Trophoblast cell (in vitro differentiated cells and primary cell): ENCODE data around the gene CCNI2.

ENCODE experiments used
- DNase-seq, 2 donors: peaks; one replicate each; pipeline ENCODE4 v3.0.0-alpha.2; 2016
- H2AFZ ChIP-seq: 2 replicates; pipeline ENCODE4 v1.6.1; 2013; ENCODE audit warnings: low read length, moderate library complexity, mild to moderate bottlenecking; ENCODE audit not compliant: insufficient read depth, poor library complexity
- H2AK5ac ChIP-seq: 2 replicates; pipeline ENCODE4 v1.6.1; 2013; ENCODE audit warnings: mild to moderate bottlenecking, low read length
- H2BK120ac ChIP-seq: 2 replicates; pipeline ENCODE4 v1.6.1; 2013; ENCODE audit warnings: low read length, mild to moderate bottlenecking, moderate library complexity; ENCODE audit not compliant: insufficient read depth, poor library complexity
- H2BK12ac ChIP-seq: 2 replicates; pipeline ENCODE4 v1.6.1; 2013; ENCODE audit warnings: mild to moderate bottlenecking, low read length, moderate library complexity
- H2BK5ac ChIP-seq: 2 replicates; pipeline ENCODE4 v1.6.1; 2013; ENCODE audit warnings: low read length, low read depth, moderate library complexity, mild to moderate bottlenecking; ENCODE audit not compliant: poor library complexity
- H3K14ac ChIP-seq: 2 replicates; pipeline ENCODE4 v1.6.1; 2013; ENCODE audit warnings: mild to moderate bottlenecking, low read length
- H3K18ac ChIP-seq: 2 replicates; pipeline ENCODE4 v1.6.1; 2013; ENCODE audit warnings: mild to moderate bottlenecking, low read length
- H3K23ac ChIP-seq: 2 replicates; pipeline ENCODE4 v1.6.1; 2013; ENCODE audit warnings: low read length
- H3K27ac ChIP-seq: 2 replicates; pipeline ENCODE4 v1.5.1; 2013; ENCODE audit warnings: low read depth, mild to moderate bottlenecking, inconsistent platforms, low read length, moderate library complexity
- H3K27me3 ChIP-seq: 2 replicates; pipeline ENCODE4 v1.6.1; 2013; ENCODE audit warnings: inconsistent platforms, mild to moderate bottlenecking, low read length, moderate library complexity; ENCODE audit not compliant: insufficient read depth
- H3K36me3 ChIP-seq, 2 experiments: 1 replicate in 1 of 2; 2 replicates in 1 of 2; pipeline ENCODE4 v1.6.1; 2013; ENCODE audit warnings: low read length in 2 of 2, mild to moderate bottlenecking in 2 of 2, moderate library complexity in 1 of 2; ENCODE audit not compliant: insufficient read depth in 2 of 2, control insufficient read depth in 1 of 2
- H3K4ac ChIP-seq: 2 replicates; pipeline ENCODE4 v1.6.1; 2013; ENCODE audit warnings: low read depth, mild to moderate bottlenecking, low read length, moderate library complexity
- H3K4me1 ChIP-seq, 2 experiments: 1 replicate in 1 of 2; 2 replicates in 1 of 2; pipeline ENCODE4 v1.6.1; 2013; ENCODE audit warnings: low read length in 2 of 2, mild to moderate bottlenecking in 2 of 2, moderate library complexity in 1 of 2; ENCODE audit not compliant: insufficient read depth in 2 of 2, control insufficient read depth in 1 of 2
- H3K4me2 ChIP-seq: 2 replicates; pipeline ENCODE4 v1.6.1; 2013; ENCODE audit warnings: inconsistent platforms, mild to moderate bottlenecking, low read length, moderate library complexity
- H3K4me3 ChIP-seq: 2 replicates; pipeline ENCODE4 v1.5.1; 2013; ENCODE audit warnings: mild to moderate bottlenecking, low read depth, low read length, inconsistent platforms
- H3K79me1 ChIP-seq: one replicate; pipeline ENCODE4 v1.6.1; 2013; ENCODE audit warnings: low read length
- H3K79me2 ChIP-seq: 2 replicates; pipeline ENCODE4 v1.6.1; 2013; ENCODE audit warnings: low read length, mild to moderate bottlenecking; ENCODE audit not compliant: control insufficient read depth, insufficient read depth, poor library complexity
- H3K9ac ChIP-seq: 2 replicates; pipeline ENCODE4 v1.6.1; 2013; ENCODE audit warnings: mild to moderate bottlenecking, low read length
- H3K9me3 ChIP-seq: 2 replicates; pipeline ENCODE4 v1.6.1; 2013; ENCODE audit warnings: low read depth, mild to moderate bottlenecking, control low read depth, inconsistent platforms, low read length; ENCODE audit not compliant: insufficient read depth
- H4K12ac ChIP-seq: 2 replicates; pipeline ENCODE4 v1.6.1; 2013; ENCODE audit warnings: low read depth, mild to moderate bottlenecking, low read length, moderate library complexity
- H4K8ac ChIP-seq: 2 replicates; pipeline ENCODE4 v1.6.1; 2013; ENCODE audit warnings: low read depth, mild to moderate bottlenecking, low read length, moderate library complexity
- H4K91ac ChIP-seq: one replicate; pipeline ENCODE4 v1.6.1; 2013; ENCODE audit warnings: low read depth, mild to moderate bottlenecking, low read length, moderate library complexity
- WGBS: extraction: QIAGEN DNeasy Blood & Tissue Kit; methylation state at CpG from one replicate; pipeline ENCODE4 v1.1.7; 2013; ENCODE audit warnings: missing lambda C conversion rate; ENCODE audit not compliant: insufficient read length, insufficient coverage; ENCODE audit errors: extremely low coverage; 5-methylcytosine and 5-hydroxymethylcytosine counted together

Gene CCNI2

DNA sequence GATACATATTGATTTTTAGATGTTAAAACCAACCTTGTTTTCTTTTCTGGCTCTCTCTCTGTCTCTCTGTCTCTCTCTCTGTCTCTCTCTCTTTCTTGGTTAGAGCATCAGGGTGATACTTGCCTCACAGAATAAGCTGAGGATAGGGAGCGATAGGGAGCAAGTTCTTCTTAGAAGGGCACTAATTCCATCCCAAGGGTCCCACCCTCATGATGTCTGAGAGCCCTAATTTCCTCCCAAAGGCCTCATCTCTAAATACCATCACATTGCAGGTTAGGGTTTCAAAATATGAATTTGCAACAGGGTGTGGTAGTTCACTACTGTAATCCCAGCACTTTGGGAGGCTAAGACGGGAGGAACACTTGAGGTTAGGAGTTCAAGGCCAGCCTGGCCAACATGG is 5.1 kb upstream of the CCNI2 start:
- Histone ChIP-seq H4K8ac (no peak overlapping the region), H4K91ac (no peak overlapping the region), H2AFZ (no peak overlapping the region), H3K18ac (no peak overlapping the region), H3K14ac (no peak overlapping the region), H3K27me3 (no peaks in the 10 kb centered on the region), H2BK5ac (peak overlapping the region; percentile 61), H3K23ac (no peak overlapping the region), H2BK120ac (no peak overlapping the region), H3K9ac (no peak overlapping the region), H3K4me1 (peaks cover 2 to 4% of the 10 kb centered on the region in 2 experiments), H3K36me3 (no peaks in the 10 kb centered on the region), H3K79me2 (peaks cover 5% of the 10 kb centered on the region), H3K27ac (no peak overlapping the region), H3K4ac (no peak overlapping the region), H2AK5ac (no peak overlapping the region), H3K9me3 (peaks cover 2% of the 10 kb centered on the region), H3K79me1 (peaks cover 11% of the 10 kb centered on the region), H3K4me2 (no peak overlapping the region), H4K12ac (no peak overlapping the region), H2BK12ac (peak overlapping the region; percentile 85), H3K4me3 (no peak overlapping the region)
- no CpG with 5 or more reads among the region's 2 CpGs for WGBS
- DNase-seq: peak in 1 of 2 donors; percentile 8

DNA sequence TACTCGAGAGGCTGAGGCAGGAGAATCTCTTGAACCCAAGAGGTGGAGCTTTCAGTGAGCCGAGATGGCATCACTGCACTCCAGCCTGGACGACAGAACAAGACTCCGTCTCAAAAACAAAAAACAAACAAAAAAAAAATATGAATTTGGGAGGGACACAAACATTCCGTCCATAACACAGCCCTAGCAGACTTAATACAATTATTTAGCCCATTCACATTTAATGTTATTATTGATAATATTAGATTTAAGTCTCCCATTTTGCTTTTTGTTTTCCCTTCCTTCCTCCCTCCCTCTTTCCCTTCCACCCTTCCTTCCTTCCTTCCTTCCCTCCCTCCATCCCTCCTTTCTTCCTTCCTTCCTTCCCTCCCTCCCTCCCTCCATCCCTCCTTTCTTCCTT is 4.6 kb upstream of the CCNI2 start:
- Histone ChIP-seq H2BK12ac (no peak overlapping the region), H3K23ac (no peak overlapping the region), H2AK5ac (no peak overlapping the region), H3K27me3 (no peaks in the 10 kb centered on the region), H3K79me2 (peaks cover 5% of the 10 kb centered on the region), H3K36me3 (no peaks in the 10 kb centered on the region), H3K4me3 (no peak overlapping the region), H3K27ac (no peak overlapping the region), H3K14ac (no peak overlapping the region), H2BK120ac (no peak overlapping the region), H2BK5ac (no peak overlapping the region), H3K9ac (no peak overlapping the region), H3K4me1 (peaks cover 4 to 6% of the 10 kb centered on the region in 2 experiments), H4K12ac (no peak overlapping the region), H3K79me1 (peaks cover 14% of the 10 kb centered on the region), H3K18ac (no peak overlapping the region), H4K8ac (no peak overlapping the region), H4K91ac (no peak overlapping the region), H3K4ac (no peak overlapping the region), H3K9me3 (peaks cover 2% of the 10 kb centered on the region), H2AFZ (no peak overlapping the region), H3K4me2 (no peak overlapping the region)
- no peak for DNase-seq
- WGBS: no CpG with 5 or more reads among the region's 5 CpGs

DNA sequence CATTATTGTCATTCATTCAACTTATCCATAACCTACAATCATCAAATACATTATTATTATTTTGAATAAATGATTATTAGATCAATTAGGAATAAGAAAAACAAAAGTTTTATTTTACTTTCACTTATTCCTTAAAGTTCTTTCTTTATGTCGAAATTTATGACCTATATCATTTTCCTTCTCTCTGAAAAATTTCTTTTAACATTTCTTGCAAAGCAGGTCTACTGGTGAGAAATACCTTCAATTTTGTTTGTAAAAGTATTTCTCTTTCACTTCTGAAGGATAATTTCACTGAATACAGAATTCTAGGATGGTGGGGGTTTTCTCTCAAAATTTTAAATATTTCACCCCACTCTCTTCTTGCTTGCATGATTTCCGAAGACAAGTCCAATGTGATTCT is 2.6 kb upstream of the CCNI2 start:
- Histone ChIP-seq H2BK5ac (no peak overlapping the region), H3K79me1 (peaks cover 24% of the 10 kb centered on the region), H4K12ac (no peak overlapping the region), H3K23ac (no peak overlapping the region), H3K27me3 (no peaks in the 10 kb centered on the region), H4K8ac (no peak overlapping the region), H3K4ac (no peak overlapping the region), H3K4me2 (no peak overlapping the region), H2BK120ac (no peak overlapping the region), H3K9ac (no peak overlapping the region), H3K4me1 (peaks cover 15 to 17% of the 10 kb centered on the region in 2 experiments), H3K14ac (no peak overlapping the region), H3K9me3 (peaks cover 4% of the 10 kb centered on the region), H3K4me3 (no peak overlapping the region), H3K27ac (no peak overlapping the region), H2BK12ac (no peak overlapping the region), H4K91ac (no peak overlapping the region), H3K79me2 (peaks cover 10% of the 10 kb centered on the region), H2AK5ac (no peak overlapping the region), H3K36me3 (no peaks in the 10 kb centered on the region), H2AFZ (no peak overlapping the region), H3K18ac (no peak overlapping the region)
- no peak for DNase-seq
- no CpG with 5 or more reads among the region's 2 CpGs for WGBS

DNA sequence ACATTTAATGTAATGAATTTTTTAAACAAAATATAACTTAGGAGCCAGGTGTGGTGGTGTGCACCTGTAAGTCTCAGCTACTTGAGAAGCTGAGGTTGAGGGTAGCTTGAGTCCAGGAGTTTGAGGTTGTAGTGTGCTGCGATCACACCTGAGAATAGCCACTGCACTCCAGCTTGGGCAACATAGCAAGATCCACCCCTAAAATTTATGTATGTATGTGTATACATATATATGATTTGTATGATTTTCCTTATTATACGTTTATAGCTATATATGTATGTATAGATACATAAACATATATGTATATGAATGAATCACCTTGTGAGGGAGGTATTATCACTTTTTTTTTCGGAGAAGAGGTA is 653 bp upstream of the CCNI2 start:
- Histone ChIP-seq H2BK120ac (peak overlapping the region; percentile 24), H4K91ac (peak overlapping the region; percentile 98), H2BK5ac (peak overlapping the region; percentile 87), H3K36me3 (peaks cover 0 to 2% of the 10 kb centered on the region in 2 experiments), H3K79me2 (peaks cover 10% of the 10 kb centered on the region), H3K4me3 (no peak overlapping the region), H4K8ac (no peak overlapping the region), H3K79me1 (peaks cover 24% of the 10 kb centered on the region), H2AK5ac (no peak overlapping the region), H3K9ac (no peak overlapping the region), H2BK12ac (peak overlapping the region; percentile 79), H2AFZ (no peak overlapping the region), H3K9me3 (peaks cover 4% of the 10 kb centered on the region), H3K4me2 (peak overlapping the region; percentile 85), H4K12ac (no peak overlapping the region), H3K14ac (no peak overlapping the region), H3K23ac (no peak overlapping the region), H3K27ac (peak overlapping the region; percentile 86), H3K4me1 (peaks cover 15 to 17% of the 10 kb centered on the region in 2 experiments), H3K4ac (no peak overlapping the region), H3K18ac (no peak overlapping the region), H3K27me3 (no peaks in the 10 kb centered on the region)
- DNase-seq: no peak
- WGBS: no CpG with 5 or more reads among the region's 3 CpGs
